ENCODE data around the gene ATP8B1. TPM values are rescaled to one million over a fixed set of nuclear protein-coding genes. Genes with fewer than 3 reads are reported as not detected.

ATP8B1 gene
- total and polyA plus RNA-seq, 2 of the 4 experiments (the other 2 are of a cell fraction), result 64.3 to 136 TPM

DNA sequence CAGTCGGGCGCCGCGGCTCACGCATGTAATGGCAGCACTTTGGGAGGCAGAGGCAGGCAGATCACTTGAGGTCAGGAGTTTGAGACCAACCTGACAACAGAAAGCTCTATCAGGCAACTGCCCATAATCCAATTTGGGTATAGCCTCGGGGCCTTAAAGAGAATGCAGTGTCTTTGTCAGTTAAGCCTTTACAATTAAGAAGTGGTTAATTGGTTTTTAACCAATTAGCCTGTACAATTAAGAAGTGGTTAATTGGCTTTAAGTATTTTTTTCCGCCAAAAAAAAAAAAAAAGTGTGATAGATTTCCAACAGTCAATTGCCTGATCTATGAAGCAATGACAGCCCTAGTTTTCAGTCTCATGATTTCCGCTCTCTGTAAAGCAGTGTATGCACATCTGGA is 106.8 kb downstream of the ATP8B1 start:
- POLR2A ChIA-PET (ENCODE audit: unreplicated experiment), result no interaction called here

More for the DNA sequence above, 106.8 kb downstream of the ATP8B1 start:
- intact Hi-C loops (cut with micrococcal nuclease) (loop anchor here (10.0 kb wide), 1 partner anchor 109 kb away; the partner anchor contains the start of gene ATP8B1), dilution Hi-C loops (cut with HindIII; ENCODE audit: low sequenced_read_pairs, unreplicated experiment) (no loop called here), in situ Hi-C loops (cut with MboI; ENCODE audit: low sequenced_read_pairs) (no loop called here)
- no peak overlapping the region for H3K9ac ChIP-seq (ENCODE audit: low read depth, low read length)
- TF ChIP-seq RFX5 (IDR thresholded peaks at IDR 0.05; ENCODE audit: low read depth, low read length), result no peak
- TF ChIP-seq BHLHE40 (IDR thresholded peaks at IDR 0.05; ENCODE audit: low read depth, low read length), result no peak
- TF ChIP-seq RCOR1 (IDR thresholded peaks at IDR 0.05; ENCODE audit: insufficient replicate concordance, low read length), result no peak
- no peak for TF ChIP-seq MXI1 (IDR thresholded peaks at IDR 0.05; ENCODE audit: borderline replicate concordance, low read depth, low read length)
- TF ChIP-seq, protein P1, sequence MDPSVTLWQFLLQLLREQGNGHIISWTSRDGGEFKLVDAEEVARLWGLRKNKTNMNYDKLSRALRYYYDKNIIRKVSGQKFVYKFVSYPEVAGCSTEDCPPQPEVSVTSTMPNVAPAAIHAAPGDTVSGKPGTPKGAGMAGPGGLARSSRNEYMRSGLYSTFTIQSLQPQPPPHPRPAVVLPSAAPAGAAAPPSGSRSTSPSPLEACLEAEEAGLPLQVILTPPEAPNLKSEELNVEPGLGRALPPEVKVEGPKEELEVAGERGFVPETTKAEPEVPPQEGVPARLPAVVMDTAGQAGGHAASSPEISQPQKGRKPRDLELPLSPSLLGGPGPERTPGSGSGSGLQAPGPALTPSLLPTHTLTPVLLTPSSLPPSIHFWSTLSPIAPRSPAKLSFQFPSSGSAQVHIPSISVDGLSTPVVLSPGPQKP (IDR thresholded peaks at IDR 0.05; ENCODE audit: borderline replicate concordance, low read depth, low read length), result no peak
- TF ChIP-seq, protein P2, sequence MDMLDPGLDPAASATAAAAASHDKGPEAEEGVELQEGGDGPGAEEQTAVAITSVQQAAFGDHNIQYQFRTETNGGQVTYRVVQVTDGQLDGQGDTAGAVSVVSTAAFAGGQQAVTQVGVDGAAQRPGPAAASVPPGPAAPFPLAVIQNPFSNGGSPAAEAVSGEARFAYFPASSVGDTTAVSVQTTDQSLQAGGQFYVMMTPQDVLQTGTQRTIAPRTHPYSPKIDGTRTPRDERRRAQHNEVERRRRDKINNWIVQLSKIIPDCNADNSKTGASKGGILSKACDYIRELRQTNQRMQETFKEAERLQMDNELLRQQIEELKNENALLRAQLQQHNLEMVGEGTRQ (IDR thresholded peaks at IDR 0.05; ENCODE audit: low read depth, low read length), result no peak
- no peak for TF ChIP-seq SMC3 (IDR thresholded peaks at IDR 0.05; ENCODE audit: low read depth, low read length)
- no peak for TF ChIP-seq CTCF (conservative IDR thresholded peaks at IDR 0.05; ENCODE audit: low read depth, low read length)
- peaks cover 21% of the 10 kb centered on the region for H3K36me3 ChIP-seq (ENCODE audit: control insufficient read depth, insufficient read depth, low read length)
- H3K4ac ChIP-seq (ENCODE audit: low read depth, low read length), result no peak overlapping the region
- no peak overlapping the region for H4K91ac ChIP-seq (ENCODE audit: insufficient read depth, low read depth, low read length)
- no peak overlapping the region for H4K8ac ChIP-seq (ENCODE audit: low read depth in 2 of 2, low read length in 2 of 2)
- no peak overlapping the region for H2AK9ac ChIP-seq (replicated peaks; ENCODE audit: low read depth, low read length, poor library complexity)
- H2AK5ac ChIP-seq (ENCODE audit: low read depth, low read length), result no peak overlapping the region
- H3K56ac ChIP-seq (ENCODE audit: extremely low read depth, insufficient read depth, low read length), result no peak overlapping the region
- CTCF ChIA-PET, result interaction anchor here (0.5 kb wide), 1 partner anchor 28 kb away, joined by 3 read pairs; no protein-coding TSS in a partner anchor
- no peak for DNase-seq
- no peak overlapping the region for H2BK15ac ChIP-seq (ENCODE audit: low read depth, low read length)
- H3K79me1 ChIP-seq (ENCODE audit: low read depth in 1 of 2, low read length in 2 of 2), result peaks cover 24 to 71% of the 10 kb centered on the region in 2 experiments
- H4K20me1 ChIP-seq (ENCODE audit: insufficient read depth, low read length), result peaks cover 4% of the 10 kb centered on the region
- no peak overlapping the region for H2BK20ac ChIP-seq (ENCODE audit: low read depth, low read length)
- H3K23ac ChIP-seq (ENCODE audit: low read depth, low read length), result no peak overlapping the region
- H3K9me1 ChIP-seq (ENCODE audit: insufficient read depth, low read length), result peaks cover 10% of the 10 kb centered on the region
- H3K9me3 ChIP-seq (ENCODE audit: control insufficient read depth, insufficient read depth, low read length), result no peaks in the 10 kb centered on the region
- no peak for ATAC-seq (ENCODE audit: low read depth)
- H2AFZ ChIP-seq (replicated peaks; ENCODE audit: low read length, poor library complexity), result no peak overlapping the region
- H2BK5ac ChIP-seq (ENCODE audit: low read depth, low read length, poor library complexity, severe bottlenecking), result no peak overlapping the region
- 100% methylated on average over 2 of the region's 8 CpGs; no CpG with 5 or more reads in 1 of the 2 experiments for WGBS, 2 experiments (ENCODE audit: extremely low coverage in 2 of 2, insufficient read length in 1 of 2)
- H2BK120ac ChIP-seq (ENCODE audit: low read depth, low read length), result no peak overlapping the region
- H3K4me1 ChIP-seq (ENCODE audit: control insufficient read depth, insufficient read depth, low read length), result peaks cover 6% of the 10 kb centered on the region; the same call in 1 of the 2 replicates
- no peak overlapping the region for H3K4me3 ChIP-seq (ENCODE audit: insufficient read depth, low read depth, low read length)
- H3K27me3 ChIP-seq (ENCODE audit: control insufficient read depth, insufficient read depth, low read length), result no peaks in the 10 kb centered on the region
- no peak overlapping the region for H4K5ac ChIP-seq (ENCODE audit: low read depth, low read length)
- no TSS peak for BruUV-seq (replicated peaks)
- H3K4me2 ChIP-seq (ENCODE audit: low read depth, low read length), result no peak overlapping the region
- no peak overlapping the region for H3K27ac ChIP-seq (ENCODE audit: insufficient read depth, low read length)
- no peak overlapping the region for H3K14ac ChIP-seq (replicated peaks; ENCODE audit: low read depth, low read length)
- no peak overlapping the region for H3K18ac ChIP-seq (ENCODE audit: low read depth, low read length)
